Smooth muscle cell (in vitro differentiated cells): ENCODE measurements around the gene POLR2F. TPM values are rescaled to one million over a fixed set of nuclear protein-coding genes. Genes with fewer than 3 reads are reported as not detected.

Source experiments
- DNase-seq: peaks from one replicate; lab custom pipeline; 2025; ENCODE audit not compliant: unreplicated experiment; lab: John Stamatoyannopoulos, UW
- H2AFZ ChIP-seq: fragments of 200-600 bp; sonication (generic); 2 replicates; pipeline ENCODE4 v1.6.0; 2016; ENCODE audit warnings: antibody characterized with exemption, low read depth, mild to moderate bottlenecking
- H3F3A ChIP-seq: fragments of 200-600 bp; sonication (generic); 2 replicates; pipeline ENCODE4 v1.6.0; 2017; ENCODE audit warnings: antibody characterized with exemption, low read depth
- H3K27ac ChIP-seq: fragments of 200-600 bp; sonication (generic); 2 replicates; pipeline ENCODE4 v1.5.1; 2016; ENCODE audit warnings: low read depth, mild to moderate bottlenecking
- H3K27me3 ChIP-seq: fragments of 200-600 bp; sonication (generic); 2 replicates; pipeline ENCODE4 v1.6.1; 2016; ENCODE audit warnings: low read depth, mild to moderate bottlenecking
- H3K36me3 ChIP-seq: fragments of 200-600 bp; sonication (generic); 2 replicates; pipeline ENCODE4 v1.5.1; 2016; ENCODE audit warnings: low read depth
- H3K4me1 ChIP-seq: fragments of 200-600 bp; sonication (generic); 2 replicates; pipeline ENCODE4 v1.5.1; 2016; ENCODE audit warnings: low read depth
- H3K4me2 ChIP-seq: fragments of 200-600 bp; sonication (generic); 2 replicates; pipeline ENCODE4 v1.6.0; 2016; ENCODE audit warnings: mild to moderate bottlenecking
- H3K4me3 ChIP-seq: fragments of 200-600 bp; sonication (generic); 2 replicates; pipeline ENCODE4 v1.5.1; 2016; ENCODE audit warnings: mild to moderate bottlenecking
- H3K79me2 ChIP-seq: fragments of 200-600 bp; sonication (generic); 2 replicates; pipeline ENCODE4 v1.6.0; 2016; ENCODE audit warnings: low read depth, mild to moderate bottlenecking
- H3K9ac ChIP-seq: fragments of 200-600 bp; sonication (generic); 2 replicates; pipeline ENCODE4 v1.6.0; 2016; ENCODE audit warnings: low read depth
- H3K9me3 ChIP-seq: fragments of 200-600 bp; sonication (generic); replicated peaks from 2 replicates; pipeline ENCODE4 v1.5.1; 2016; ENCODE audit warnings: low read depth
- H4K20me1 ChIP-seq: fragments of 200-600 bp; sonication (generic); 2 replicates; pipeline ENCODE4 v1.6.0; 2016; ENCODE audit warnings: low read depth
- CTCF ChIP-seq: fragments of 200-600 bp; sonication (generic); IDR thresholded peaks from 2 replicates; pipeline ENCODE4 v1.5.1; 2017; ENCODE audit warnings: borderline replicate concordance, mild to moderate bottlenecking, antibody characterized with exemption; ENCODE audit not compliant: insufficient read depth, poor library complexity, severe bottlenecking
- WGBS: methylation state at CpG from one replicate; pipeline ENCODE4 v1.1.7; 2016; ENCODE audit warnings: low lambda C conversion rate; 5-methylcytosine and 5-hydroxymethylcytosine counted together
- polyA plus RNA-seq: library from polyadenylated mRNA; unstranded; fragments of >200 nt; fragmentation: Nextera tagmentation; extraction: Ambion mirVana; gene quantifications from 2 replicates; pipeline ENCODE4 v1.2.1, GENCODE V29; 2016
- total RNA-seq: library from RNA; depleted of rRNA; stranded (reverse); fragments of >200 nt; gene quantifications from 2 replicates; pipeline ENCODE4 v1.2.3, GENCODE V29; 2014

Gene POLR2F
- total and polyA plus RNA-seq, 2 experiments from 2014 or later: 29.0 to 138 TPM

GRCh38 chr22:37985751-37986281 is 32.3 kb downstream of the POLR2F start:
- no peaks in the 10 kb centered on the region for H3K4me1 ChIP-seq
- H3K36me3 ChIP-seq: no peaks in the 10 kb centered on the region
- no peaks in the 10 kb centered on the region for H3K79me2 ChIP-seq
- H3K4me3 ChIP-seq: no peak overlapping the region
- no peak overlapping the region for H2AFZ ChIP-seq
- H3K27me3 ChIP-seq: peaks cover 43% of the 10 kb centered on the region
- no peak for DNase-seq
- peaks cover 34% of the 10 kb centered on the region for H4K20me1 ChIP-seq
- no peak for TF ChIP-seq CTCF
- H3K4me2 ChIP-seq: no peak overlapping the region
- no peak overlapping the region for H3K27ac ChIP-seq
- H3F3A ChIP-seq: no peaks in the 10 kb centered on the region
- no peak overlapping the region for H3K9ac ChIP-seq
- 87% methylated on average over 23 of the region's 27 CpGs for WGBS
- no peaks in the 10 kb centered on the region for H3K9me3 ChIP-seq

- no peaks in the 10 kb centered on the region for H3K79me2 ChIP-seq
- TF ChIP-seq CTCF: no peak
- no peak overlapping the region for H3K4me3 ChIP-seq
- no peak overlapping the region for H2AFZ ChIP-seq
- no peak overlapping the region for H3K9ac ChIP-seq
- 93% methylated on average over 7 of the region's 7 CpGs for WGBS
- H3F3A ChIP-seq: no peaks in the 10 kb centered on the region
- no peaks in the 10 kb centered on the region for H3K4me1 ChIP-seq
- H4K20me1 ChIP-seq: peaks cover 29% of the 10 kb centered on the region
- H3K9me3 ChIP-seq: no peaks in the 10 kb centered on the region
- H3K27me3 ChIP-seq: peaks cover 39% of the 10 kb centered on the region
- no peaks in the 10 kb centered on the region for H3K36me3 ChIP-seq
- H3K4me2 ChIP-seq: no peak overlapping the region
- DNase-seq: no peak
- no peak overlapping the region for H3K27ac ChIP-seq
Measured at GRCh38 chr22:37986371-37986770, 32.9 kb downstream of the POLR2F start.

- no peaks in the 10 kb centered on the region for H3F3A ChIP-seq
- no peak overlapping the region for H3K27ac ChIP-seq
- 96% methylated on average over 14 of the region's 14 CpGs for WGBS
- no peaks in the 10 kb centered on the region for H3K4me1 ChIP-seq
- no peak overlapping the region for H3K4me2 ChIP-seq
- H3K9ac ChIP-seq: no peak overlapping the region
- H3K36me3 ChIP-seq: no peaks in the 10 kb centered on the region
- no peak for DNase-seq
- no peak overlapping the region for H3K4me3 ChIP-seq
- H3K27me3 ChIP-seq: peaks cover 9% of the 10 kb centered on the region
- H3K9me3 ChIP-seq: no peaks in the 10 kb centered on the region
- no peaks in the 10 kb centered on the region for H3K79me2 ChIP-seq
- peaks cover under 1% of the 10 kb centered on the region for H4K20me1 ChIP-seq
- no peak overlapping the region for H2AFZ ChIP-seq
- no peak for TF ChIP-seq CTCF
Measured at GRCh38 chr22:37989146-37990045, 35.9 kb downstream of the POLR2F start.
